ENCODE data around the gene AKR1E2.
"Not testable (repeated sequence)": the region's sequence is repeated elsewhere in the genome, so short reads cannot be mapped to it uniquely, and the experiment has no call there.

AKR1E2 gene

GRCh38 chr10:4813496-4813895 lies 12.5 kb upstream of the AKR1E2 start:
- no peak for DNase-seq (ENCODE audit: low read depth)

DNA sequence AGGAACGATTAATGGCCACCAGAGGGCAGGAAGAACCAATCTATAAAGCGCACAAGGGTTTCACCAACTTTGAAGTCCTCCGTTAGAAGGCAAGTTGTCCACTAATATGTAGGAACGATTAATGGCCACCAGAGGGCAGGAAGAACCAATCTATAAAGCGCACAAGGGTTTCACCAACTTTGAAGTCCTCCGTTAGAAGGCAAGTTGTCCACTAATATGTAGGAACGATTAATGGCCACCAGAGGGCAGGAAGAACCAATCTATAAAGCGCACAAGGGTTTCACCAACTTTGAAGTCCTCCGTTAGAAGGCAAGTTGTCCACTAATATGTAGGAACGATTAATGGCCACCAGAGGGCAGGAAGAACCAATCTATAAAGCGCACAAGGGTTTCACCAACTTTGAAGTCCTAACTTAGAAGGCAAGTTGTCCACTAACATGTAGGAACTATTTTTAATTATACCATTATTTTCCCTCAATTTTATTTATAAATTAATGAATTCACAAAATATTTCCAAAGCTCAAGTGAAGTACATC lies 10.3 kb upstream of the AKR1E2 start:
- DNase-seq (ENCODE audit: low read depth), result not testable (repeated sequence)

GRCh38 chr10:4816966-4817365 lies 9.0 kb upstream of the AKR1E2 start:
- no peak for DNase-seq (ENCODE audit: low read depth)

- no peak for DNase-seq (ENCODE audit: low read depth)
Measured at GRCh38 chr10:4819067-4819466, 6.9 kb upstream of the AKR1E2 start.

DNA sequence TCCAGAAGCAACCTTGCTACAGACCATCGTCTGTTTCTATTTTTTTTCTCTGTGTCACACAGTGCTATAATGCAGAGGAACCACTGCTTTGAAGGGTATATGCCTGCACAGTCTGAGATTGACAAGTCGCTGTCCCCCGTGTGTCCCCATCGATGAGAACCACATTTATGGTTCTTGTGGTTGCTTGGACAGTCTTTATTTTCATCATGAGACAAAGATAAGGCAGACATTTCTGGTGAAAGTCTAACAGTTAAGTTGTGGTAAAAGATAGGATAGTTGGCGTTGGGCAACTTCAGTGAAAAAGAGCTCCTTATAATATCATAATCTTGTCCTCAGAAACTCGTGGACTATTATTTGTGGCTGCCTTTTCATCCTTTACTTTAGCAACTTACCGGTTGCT lies 6.3 kb upstream of the AKR1E2 start:
- peak; percentile 58 for DNase-seq (ENCODE audit: low read depth)

DNA sequence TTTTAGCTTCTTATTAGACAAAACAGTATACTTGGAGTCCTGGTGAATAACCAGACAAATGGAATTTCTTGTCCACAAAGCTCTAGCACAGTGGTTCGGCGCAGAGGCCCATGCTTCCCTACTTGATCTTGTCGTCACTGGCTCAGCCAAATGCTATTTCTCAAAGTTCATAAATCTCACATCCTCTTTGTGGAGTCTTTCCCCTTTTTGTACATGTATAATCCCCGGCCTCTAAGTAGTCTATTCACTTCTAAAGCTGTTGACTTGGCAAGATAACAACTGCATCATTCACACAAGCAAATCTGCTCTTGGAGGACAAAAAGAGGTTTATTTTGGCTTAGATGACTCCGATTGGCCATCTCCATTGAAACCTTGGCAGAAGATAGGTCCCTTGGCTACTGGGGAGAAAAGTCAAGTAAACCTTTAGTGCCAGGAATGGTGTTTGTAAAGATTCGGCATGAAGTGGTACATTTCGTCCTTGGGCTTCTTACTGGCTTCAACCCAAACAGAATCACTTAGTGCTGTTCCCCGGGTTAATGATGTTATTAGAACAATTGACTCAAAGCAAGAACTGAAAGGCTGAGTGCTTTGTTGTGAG lies 5.1 kb upstream of the AKR1E2 start:
- DNase-seq (ENCODE audit: low read depth), result no peak

- peak; percentile 21 for DNase-seq (ENCODE audit: low read depth)
Measured at GRCh38 chr10:4822208-4822607, 3.8 kb upstream of the AKR1E2 start.

DNA sequence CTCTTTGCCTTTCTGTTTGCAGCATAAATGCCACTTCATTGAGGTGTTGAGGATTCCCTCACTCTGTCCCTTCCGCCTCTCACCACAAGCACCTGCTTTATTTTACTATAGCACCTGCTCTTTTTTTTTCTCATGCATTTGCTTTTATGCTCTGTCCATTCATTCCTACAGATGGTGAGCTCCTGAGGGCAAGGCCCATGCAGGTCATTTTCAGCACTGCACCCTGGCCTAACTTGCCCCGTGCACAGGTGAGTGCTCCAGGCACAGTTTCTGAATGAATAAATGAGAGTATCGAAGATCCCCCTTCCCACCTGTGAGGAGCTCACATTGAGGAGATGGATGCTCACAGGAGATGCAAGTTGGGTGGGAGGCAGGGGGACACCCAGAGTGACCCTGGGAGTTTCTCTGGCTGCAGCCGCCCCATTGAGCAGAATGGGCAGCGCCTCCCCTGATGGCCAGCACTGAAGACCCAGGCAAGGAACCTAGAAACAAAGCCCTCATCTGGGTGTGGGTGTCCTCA lies 1.2 kb upstream of the AKR1E2 start:
- DNase-seq (ENCODE audit: low read depth), result no peak

DNA sequence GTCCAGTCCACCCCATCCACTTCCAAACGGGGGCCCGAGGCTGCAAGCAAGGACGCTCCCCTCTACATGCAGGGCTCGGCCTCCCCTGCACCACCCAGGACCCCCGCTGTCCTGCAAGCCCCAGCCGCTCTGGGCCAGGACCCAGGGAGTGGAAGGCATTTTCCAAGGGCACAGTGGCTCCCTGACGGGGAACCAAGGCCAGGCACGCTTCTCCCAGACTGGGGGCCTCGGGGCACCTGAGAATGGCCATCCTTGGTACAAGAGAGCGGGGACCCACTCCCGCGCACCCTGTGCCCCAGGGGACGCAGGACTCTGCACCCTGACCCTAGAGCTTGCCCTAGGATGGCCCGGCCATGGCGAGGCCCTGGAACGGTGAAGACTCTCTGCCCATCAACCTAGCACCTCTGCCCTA lies 545 bp upstream of the AKR1E2 start:
- DNase-seq (ENCODE audit: low read depth), result no peak

DNA sequence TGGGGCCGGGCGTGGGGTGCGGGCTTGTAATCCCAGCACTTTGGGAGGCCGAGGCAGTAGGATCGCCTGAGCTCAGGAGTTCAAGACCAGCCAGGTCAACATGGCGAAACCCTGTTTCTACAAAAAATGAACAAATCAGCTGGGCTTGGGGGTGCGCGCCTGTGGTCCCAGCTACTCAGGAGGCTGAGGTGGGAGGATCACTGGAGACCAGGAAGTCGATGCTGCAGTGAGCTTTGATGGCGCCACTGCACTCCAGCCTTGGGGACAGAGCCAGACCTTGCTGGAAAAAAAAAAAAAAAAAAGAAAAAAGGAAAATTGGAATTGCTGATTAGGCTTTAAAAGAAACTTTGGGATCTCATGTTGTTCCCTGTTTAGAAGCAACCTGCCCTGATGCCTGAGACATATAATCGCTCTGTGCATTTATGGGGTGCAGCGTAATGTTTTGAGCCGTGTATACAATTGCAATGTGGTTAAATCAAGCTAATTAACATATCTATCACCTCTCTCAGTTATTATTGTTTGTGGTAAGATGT lies 851 bp downstream of the AKR1E2 start:
- no peak for DNase-seq (ENCODE audit: low read depth)

GRCh38 chr10:4828005-4828404 lies 2.0 kb downstream of the AKR1E2 start:
- DNase-seq (ENCODE audit: low read depth), result no peak

DNA sequence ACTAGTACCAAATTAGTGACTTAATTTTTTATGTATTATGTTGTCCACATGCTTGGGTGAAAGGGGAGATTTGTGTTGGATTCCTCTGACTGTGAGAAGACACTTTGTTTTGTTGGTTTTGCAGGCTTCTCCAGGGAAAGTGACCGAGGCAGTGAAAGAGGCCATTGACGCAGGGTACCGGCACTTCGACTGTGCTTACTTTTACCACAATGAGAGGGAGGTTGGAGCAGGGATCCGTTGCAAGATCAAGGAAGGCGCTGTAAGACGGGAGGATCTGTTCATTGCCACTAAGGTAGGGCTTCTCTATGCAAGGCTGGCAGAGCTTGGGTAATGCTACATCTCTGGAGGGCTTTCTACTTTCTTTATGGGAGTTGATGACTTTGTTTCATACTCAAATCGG lies 4.5 kb downstream of the AKR1E2 start:
- DNase-seq (ENCODE audit: low read depth), result no peak

- DNase-seq (ENCODE audit: low read depth), result no peak
Measured at GRCh38 chr10:4831091-4831490, 5.1 kb downstream of the AKR1E2 start.

DNA sequence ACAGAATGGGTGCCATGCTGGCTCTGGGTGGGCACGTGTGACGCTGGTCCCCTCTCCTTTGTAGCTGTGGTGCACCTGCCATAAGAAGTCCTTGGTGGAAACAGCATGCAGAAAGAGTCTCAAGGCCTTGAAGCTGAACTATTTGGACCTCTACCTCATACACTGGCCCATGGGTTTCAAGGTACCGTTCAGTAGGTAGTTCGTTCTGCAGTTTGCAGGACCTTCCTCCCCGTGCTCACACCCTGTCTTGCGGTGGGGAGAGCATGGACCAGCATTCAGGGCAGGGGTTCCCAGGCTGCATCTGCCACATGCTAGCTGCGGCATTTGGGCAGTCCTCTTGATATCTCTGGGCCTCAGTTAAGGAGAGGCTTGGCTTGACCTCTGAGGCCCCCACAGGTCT lies 7.3 kb downstream of the AKR1E2 start:
- no peak for DNase-seq (ENCODE audit: low read depth)

DNA sequence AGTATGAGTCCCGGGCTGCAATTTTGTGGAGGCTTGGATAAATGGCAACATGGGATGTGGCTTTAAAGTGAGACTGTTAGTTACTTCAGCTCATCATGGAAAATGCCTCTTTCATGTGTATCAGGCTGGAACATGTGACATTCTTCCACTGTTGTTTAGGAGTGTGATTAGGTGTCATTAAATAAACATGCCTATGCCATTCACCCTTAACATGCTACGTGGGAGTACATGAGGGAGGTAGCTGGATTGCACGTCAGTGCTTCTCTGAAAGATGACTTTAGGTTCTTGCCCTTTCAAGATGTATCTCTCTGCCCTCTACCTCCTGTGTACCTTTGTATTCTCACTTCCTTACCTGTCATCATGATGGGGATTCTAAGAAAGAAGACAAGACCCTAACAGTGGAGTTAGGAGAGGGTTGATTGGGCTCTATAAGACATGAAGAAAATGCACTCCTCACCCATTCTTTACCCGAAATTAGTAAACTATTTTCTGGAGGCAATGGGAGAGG lies 8.9 kb downstream of the AKR1E2 start:
- DNase-seq (ENCODE audit: low read depth), result no peak

- DNase-seq (ENCODE audit: low read depth), result no peak
Measured at GRCh38 chr10:4835494-4835918, 9.5 kb downstream of the AKR1E2 start.

- DNase-seq (ENCODE audit: low read depth), result no peak
Measured at GRCh38 chr10:4836416-4836969, 10.5 kb downstream of the AKR1E2 start.

DNA sequence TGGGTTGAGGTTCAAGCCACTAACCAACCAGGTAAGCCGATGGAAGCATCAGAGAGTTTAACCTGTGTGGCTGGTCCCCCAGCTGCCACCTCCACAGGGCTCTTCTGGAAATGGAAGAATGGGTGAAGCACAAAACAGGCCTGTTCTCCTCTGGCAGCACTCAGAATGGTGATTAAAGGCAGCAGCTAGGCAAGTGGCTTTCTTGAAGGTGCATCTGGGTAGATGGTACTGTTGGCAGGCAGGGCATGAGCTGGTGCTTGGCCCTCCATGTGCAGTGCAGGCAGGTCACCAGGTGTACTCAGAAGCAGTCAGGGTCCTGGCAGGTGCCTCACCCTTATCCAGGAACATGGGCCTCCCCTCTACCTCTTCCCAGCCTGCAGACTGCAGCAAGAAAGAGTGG lies 11.5 kb downstream of the AKR1E2 start:
- DNase-seq (ENCODE audit: low read depth), result no peak

DNA sequence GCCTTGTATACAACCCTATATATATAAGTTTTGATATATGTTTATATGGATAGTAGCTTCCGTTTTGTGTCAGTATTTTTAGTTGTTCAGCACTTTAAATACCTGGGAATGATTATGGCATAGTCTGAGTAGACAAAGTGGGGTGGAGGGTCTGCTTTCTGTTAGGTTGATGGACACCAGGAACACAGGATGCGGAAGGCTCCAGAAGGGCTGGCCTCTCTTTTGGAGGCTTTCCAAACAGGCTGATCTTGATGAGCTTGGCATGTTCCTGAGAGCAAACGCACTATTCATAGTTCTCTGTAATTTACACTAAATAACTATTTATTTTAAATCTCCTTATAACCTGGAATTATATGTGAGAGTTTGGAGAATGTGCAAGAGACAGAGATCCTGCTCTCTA lies 12.7 kb downstream of the AKR1E2 start:
- no peak for DNase-seq (ENCODE audit: low read depth)

GRCh38 chr10:4839353-4839752 lies 13.3 kb downstream of the AKR1E2 start:
- no peak for DNase-seq (ENCODE audit: low read depth)

- DNase-seq (ENCODE audit: low read depth), result no peak
Measured at GRCh38 chr10:4840151-4840550, 14.1 kb downstream of the AKR1E2 start.

GRCh38 chr10:4843525-4844180 lies 17.6 kb downstream of the AKR1E2 start:
- no peak for DNase-seq (ENCODE audit: low read depth)

DNA sequence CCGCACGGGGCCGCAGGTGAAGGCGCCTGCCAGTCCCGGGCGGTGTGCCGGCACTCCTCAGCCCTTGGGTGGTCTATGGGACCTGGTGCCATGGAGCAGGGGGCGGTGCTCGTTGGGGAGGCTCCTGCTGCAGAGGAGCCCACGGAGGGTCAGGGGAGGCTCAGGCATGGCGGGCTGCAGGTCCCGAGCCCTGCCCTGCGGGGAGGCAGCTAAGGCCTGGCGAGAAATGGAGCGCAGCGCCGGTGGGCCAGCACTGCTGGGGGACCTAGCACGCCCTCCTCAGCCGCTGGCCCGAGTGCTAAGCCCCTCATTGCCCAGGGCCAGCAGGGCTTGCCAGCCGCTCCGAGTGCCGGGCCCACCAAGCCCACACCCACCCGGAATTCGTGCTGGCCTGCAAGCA lies 18.9 kb downstream of the AKR1E2 start:
- DNase-seq (ENCODE audit: low read depth), result no peak

Measured in CMK (cell line).